Mononuclear cell (primary cell): ENCODE results near the gene METTL8. TPM values are rescaled to one million over a fixed set of nuclear protein-coding genes. Genes with fewer than 3 reads are reported as not detected.
"Not testable (repeated sequence)": the region's sequence is repeated elsewhere in the genome, so short reads cannot be mapped to it uniquely, and the experiment has no call there.

Experiments
- H3K27me3 ChIP-seq: 2 replicates; pipeline ENCODE4 v1.6.0; 2011; ENCODE audit warnings: low read length, control low read depth; ENCODE audit not compliant: insufficient read depth
- H3K4me1 ChIP-seq: 2 replicates; pipeline ENCODE4 v1.5.1; 2011; ENCODE audit warnings: mild to moderate bottlenecking, low read length, control low read depth; ENCODE audit not compliant: insufficient read depth
- H3K4me3 ChIP-seq: 2 replicates; pipeline ENCODE4 v1.5.1; 2011; ENCODE audit warnings: mild to moderate bottlenecking, low read length, moderate library complexity
- H3K9me3 ChIP-seq: 2 replicates; pipeline ENCODE4 v1.5.1; 2011; ENCODE audit warnings: low read depth, mild to moderate bottlenecking, control low read depth, low read length
- total RNA-seq: library from RNA; depleted of rRNA; stranded (reverse); fragments of >200 nt; gene quantifications from one replicate; pipeline ENCODE4 v1.2.3, GENCODE V29; 2012

Gene METTL8
- total RNA-seq, 1 donor: 19.0 TPM

DNA sequence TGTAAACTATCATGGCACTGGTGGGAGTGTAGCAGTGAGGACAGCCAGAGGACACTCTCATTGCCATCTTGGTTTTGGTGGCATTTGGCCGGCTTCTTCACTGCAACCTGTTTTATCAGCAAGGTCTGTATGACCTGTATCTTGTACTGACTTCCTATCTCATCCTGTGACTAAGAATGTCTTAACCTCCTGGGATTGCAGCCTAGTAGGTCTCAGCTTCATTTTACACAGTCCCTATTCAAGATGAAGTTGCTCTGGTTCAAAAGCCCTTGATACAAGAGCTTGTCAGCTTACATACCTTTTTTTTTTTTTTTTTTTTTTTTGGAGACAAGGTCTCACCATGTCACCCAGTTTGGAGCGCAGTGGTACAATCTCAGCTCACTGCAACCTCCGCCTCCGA is 110.9 kb downstream of the METTL8 start:
- Histone ChIP-seq H3K4me1 (peaks cover 34% of the 10 kb centered on the region), H3K27me3 (no peaks in the 10 kb centered on the region), H3K4me3 (no peak overlapping the region), H3K9me3 (no peaks in the 10 kb centered on the region)

DNA sequence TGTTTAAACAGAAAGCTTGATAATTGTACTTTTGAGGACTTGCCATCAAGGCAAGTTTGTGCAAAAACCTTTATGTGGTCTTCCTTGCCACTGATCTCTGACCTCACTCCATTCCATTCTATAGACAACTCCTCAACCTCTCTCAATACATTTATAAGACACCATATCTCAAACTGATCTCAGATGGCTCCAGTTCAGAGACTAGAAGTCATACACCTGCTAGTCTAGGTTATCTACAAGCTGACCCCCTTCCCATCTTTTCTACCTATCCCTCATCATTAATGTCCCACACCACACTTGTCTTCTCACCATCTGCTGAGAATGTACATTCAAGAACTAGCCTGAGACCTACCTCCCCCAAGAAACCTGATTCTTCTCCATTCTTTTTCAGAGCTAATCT is 113.1 kb downstream of the METTL8 start:
- Histone ChIP-seq H3K27me3 (no peaks in the 10 kb centered on the region), H3K4me3 (no peak overlapping the region), H3K9me3 (no peaks in the 10 kb centered on the region), H3K4me1 (peaks cover 29% of the 10 kb centered on the region)

DNA sequence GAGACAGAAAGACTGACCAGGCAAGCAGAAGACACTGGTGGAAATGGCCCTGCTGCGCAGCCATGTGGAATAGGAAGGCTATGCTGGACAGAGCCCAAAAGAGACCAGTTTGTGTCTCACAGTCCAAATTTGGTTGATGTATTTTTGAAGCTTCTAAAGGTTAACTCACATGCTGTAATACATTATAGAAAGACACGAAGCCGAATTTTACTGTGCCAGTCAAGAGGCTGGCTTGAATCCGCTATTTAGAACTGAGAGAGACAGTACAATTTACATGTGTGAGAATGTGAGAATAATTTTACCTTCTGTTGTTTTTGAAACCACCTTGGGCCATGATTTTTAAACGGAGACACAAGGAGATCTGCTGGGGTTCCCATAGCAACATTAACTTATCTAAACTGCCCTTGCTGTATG is 113.6 kb downstream of the METTL8 start:
- no peaks in the 10 kb centered on the region for H3K9me3 ChIP-seq
- no peak overlapping the region for H3K4me3 ChIP-seq
- H3K4me1 ChIP-seq: peaks cover 27% of the 10 kb centered on the region
- no peaks in the 10 kb centered on the region for H3K27me3 ChIP-seq

DNA sequence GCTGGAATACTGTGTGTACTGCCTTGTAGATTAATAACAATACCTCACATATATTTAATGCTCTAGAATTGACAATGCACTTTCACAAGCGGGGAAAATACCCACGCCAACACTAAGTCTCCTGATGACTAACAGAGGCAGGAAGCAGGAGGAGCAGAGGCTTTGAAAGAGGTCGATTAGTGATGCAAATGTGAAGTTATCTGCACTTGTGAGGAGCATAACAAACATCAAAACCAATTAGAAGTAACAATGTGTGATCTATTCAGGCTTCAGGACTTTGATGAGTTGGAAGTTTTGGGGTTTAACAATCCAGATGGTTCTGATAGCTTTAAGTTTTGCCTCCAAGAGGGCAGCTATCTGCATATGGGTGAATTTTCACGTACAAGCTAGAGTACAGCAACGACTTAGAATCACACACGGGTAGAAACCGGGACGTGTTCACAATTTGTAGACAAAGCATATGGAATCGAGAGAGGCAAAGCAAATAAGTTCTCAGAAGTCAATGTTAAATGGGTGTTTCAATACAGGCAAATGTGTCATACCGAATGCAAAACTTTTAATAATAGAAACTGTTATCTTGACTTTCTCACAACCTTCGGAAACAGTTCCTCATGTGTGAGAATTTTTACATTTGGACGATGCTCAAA is 114.5 kb downstream of the METTL8 start:
- H3K4me3 ChIP-seq: no peak overlapping the region
- peaks cover 21% of the 10 kb centered on the region for H3K4me1 ChIP-seq
- no peaks in the 10 kb centered on the region for H3K9me3 ChIP-seq
- no peaks in the 10 kb centered on the region for H3K27me3 ChIP-seq

DNA sequence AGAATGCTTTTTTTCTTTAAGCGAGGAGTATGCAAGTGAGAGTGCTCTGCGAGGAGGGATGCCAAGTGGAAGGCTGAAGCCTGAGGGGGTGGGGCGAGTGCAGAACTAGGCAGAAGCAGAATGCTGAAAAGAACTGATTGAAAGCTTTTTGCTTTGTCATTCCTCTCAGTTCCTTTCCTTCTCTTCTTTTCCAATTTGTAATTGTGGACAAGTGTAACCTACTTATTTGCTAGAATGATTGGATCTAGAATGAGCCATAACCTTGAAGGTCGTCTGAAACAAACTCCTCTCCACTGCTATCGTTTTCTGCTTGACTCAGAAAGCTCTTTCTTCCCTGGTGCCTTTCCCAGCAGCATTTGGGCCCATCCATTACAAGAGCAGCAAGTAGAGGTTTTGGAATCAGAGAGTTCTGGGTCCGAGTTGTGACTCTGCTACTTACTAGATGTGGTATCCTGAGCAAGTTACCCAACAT is 115.3 kb downstream of the METTL8 start:
- peaks cover 21% of the 10 kb centered on the region for H3K4me1 ChIP-seq
- H3K4me3 ChIP-seq: no peak overlapping the region
- no peaks in the 10 kb centered on the region for H3K27me3 ChIP-seq
- no peaks in the 10 kb centered on the region for H3K9me3 ChIP-seq

DNA sequence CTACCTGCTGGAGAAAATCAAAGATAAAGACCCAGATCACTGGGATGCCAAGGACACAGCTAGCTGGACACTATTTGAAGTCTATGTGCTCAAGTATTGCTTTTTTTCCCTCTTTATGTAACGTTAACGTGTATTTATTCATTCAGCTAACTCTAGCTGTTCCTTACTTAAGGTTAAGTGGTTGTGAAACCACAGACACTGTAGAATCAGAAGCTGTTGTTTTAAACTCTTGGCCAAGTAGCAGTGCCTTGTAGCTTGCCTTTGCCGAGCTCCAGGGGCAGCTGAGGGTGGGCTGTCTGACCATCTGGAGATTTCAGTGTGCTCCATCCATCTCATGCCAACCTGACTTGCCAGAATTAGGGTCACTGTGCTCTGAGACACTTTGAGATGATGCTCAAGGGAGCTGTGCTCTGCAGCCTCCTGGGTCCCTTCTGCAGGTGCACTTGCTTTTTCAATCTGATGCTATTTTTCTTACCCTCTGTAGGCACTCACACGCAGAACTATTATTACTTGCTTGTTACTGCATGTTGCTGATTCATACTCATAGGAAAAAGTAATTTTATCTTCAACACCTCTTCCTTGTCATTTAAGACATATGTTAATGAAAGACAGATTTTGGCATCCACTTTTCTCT is 116.2 kb downstream of the METTL8 start:
- Histone ChIP-seq H3K9me3 (no peaks in the 10 kb centered on the region), H3K27me3 (no peaks in the 10 kb centered on the region), H3K4me3 (no peak overlapping the region), H3K4me1 (peaks cover 13% of the 10 kb centered on the region)

DNA sequence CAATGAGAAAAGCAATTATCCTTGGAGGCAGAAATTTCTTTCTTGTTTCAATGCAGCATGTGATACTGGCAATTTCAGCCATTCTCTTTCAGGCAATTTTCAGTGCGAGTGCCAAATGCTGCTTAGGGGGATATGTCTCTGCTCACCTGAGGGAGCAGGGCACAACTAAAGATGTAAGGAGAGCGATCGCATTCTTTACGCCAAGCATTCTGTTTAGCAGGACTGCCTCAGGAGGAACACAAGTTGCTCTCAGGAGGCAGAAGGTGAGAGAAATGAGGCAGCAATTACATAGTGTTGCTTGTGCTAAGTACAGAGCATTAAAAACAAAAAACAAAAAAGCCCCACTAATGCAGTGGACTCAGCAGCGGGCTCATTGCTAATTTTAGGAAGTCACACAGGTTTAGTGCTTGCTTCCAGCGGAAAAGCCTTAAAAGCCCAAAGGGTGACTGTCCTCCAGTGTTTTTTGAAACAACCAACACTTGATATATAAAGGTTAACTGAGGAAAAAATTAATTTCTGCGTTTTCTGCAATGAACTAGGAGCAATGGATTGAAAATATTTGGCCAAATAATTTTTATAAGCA is 116.9 kb downstream of the METTL8 start:
- no peak overlapping the region for H3K4me3 ChIP-seq
- H3K9me3 ChIP-seq: no peaks in the 10 kb centered on the region
- no peaks in the 10 kb centered on the region for H3K27me3 ChIP-seq
- H3K4me1 ChIP-seq: peaks cover 13% of the 10 kb centered on the region

DNA sequence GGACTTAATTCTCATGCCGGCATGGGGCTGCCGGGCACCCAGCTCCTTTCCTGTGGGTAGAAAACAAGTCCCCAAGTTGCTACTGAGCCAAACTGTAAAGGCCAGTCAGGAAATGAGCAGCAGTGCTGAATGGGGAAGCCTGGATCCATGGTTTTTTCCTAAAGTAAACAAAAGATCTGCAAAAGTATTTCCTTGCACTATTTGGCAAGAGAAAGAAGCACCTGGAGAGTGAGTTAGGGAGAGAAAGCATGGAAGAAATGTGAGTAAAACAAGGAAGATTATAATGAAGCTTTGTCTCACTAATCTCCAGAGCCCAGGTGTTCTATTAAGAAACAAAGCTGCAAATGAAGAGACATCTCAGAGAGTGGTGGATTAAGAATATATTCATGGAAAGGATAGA is 117.6 kb downstream of the METTL8 start:
- H3K4me3 ChIP-seq: no peak overlapping the region
- peaks cover 12% of the 10 kb centered on the region for H3K4me1 ChIP-seq
- H3K27me3 ChIP-seq: no peaks in the 10 kb centered on the region
- H3K9me3 ChIP-seq: no peaks in the 10 kb centered on the region

DNA sequence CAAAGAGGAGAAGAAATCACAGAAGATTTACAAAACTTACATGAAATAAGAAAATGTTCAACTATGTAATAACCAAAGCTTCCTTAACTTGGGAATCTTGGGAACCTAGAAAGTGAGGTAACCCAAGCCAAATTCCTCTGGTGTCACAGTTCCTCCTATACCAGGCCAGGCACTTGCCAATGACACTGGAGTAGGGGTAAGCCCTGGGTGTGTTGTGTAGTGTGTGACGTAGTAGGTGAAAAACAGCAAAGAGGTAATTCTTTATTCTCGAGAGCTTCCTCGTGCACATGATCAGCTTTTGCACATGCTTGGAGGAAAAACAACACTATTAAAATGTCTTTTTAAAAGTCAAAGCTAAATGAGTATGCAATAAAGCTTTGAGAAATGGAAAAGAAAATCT is 118.0 kb downstream of the METTL8 start:
- peaks cover 9% of the 10 kb centered on the region for H3K4me1 ChIP-seq

DNA sequence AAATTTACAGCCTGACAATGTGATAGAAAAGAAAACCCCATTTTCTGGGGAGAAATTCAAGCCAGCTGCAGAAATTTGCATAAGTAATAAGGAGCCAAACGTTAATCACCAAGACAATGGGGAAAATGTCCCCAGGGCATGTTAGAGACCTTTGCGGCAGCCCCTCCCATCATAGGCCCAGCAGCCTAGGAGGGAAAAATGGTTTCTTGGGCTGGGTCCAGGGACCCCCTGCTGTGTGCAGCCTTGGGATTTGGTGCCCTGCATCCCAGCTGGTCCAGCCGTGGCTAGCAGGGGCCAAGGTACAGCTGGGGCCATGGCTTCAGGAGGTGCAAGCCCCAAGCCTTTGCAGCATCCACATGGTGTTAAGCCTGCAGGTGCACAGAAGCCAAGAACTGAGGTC is 121.6 kb downstream of the METTL8 start:
- not testable (repeated sequence) for H3K27me3 ChIP-seq, H3K4me1 ChIP-seq, H3K4me3 ChIP-seq, H3K9me3 ChIP-seq

More for the DNA sequence above, 118.0 kb downstream of the METTL8 start:
- Histone ChIP-seq H3K27me3 (no peaks in the 10 kb centered on the region), H3K9me3 (no peaks in the 10 kb centered on the region), H3K4me3 (no peak overlapping the region)

DNA sequence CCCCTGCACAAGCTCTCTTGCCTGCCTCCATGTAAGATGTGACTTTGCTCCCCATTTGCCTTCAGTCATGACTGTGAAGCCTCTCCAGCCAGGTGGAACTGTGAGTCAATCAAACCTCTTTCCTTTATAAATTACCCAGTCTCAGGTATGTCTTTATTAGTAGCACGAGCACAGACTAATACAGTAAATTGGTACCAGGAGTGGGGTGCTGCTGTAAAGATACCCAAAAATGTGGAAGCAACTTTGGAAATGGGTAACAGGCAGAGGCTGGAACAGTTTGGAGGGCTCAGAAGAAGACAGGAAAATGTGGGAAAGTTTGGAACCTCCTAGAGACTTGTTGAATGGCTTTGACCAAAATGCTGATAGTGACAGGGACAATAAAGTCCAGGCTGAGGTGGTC is 122.2 kb downstream of the METTL8 start:
- H3K9me3 ChIP-seq, H3K4me3 ChIP-seq, H3K27me3 ChIP-seq, H3K4me1 ChIP-seq: not testable (repeated sequence)

DNA sequence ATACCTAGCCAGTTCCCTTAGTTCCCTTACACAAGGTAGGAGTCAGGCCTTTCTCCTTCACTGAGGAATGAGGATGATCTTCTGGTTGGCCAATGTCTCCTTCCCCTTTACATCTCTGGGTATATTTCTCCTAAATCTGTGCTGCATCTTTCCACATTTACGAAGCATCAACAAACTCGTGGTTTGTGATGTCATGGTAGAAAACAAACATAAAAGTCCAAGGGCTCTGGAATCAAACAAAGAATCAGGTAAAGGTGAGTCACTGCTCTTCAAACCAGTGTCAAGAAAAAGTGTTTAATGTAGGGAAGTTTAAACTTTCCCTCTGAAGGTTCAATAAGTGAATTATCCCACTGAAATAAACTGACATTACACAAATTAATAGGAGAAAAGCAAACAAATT is 122.9 kb downstream of the METTL8 start:
- Histone ChIP-seq H3K9me3 (no peaks in the 10 kb centered on the region), H3K27me3 (no peaks in the 10 kb centered on the region), H3K4me1 (no peaks in the 10 kb centered on the region), H3K4me3 (no peak overlapping the region)

DNA sequence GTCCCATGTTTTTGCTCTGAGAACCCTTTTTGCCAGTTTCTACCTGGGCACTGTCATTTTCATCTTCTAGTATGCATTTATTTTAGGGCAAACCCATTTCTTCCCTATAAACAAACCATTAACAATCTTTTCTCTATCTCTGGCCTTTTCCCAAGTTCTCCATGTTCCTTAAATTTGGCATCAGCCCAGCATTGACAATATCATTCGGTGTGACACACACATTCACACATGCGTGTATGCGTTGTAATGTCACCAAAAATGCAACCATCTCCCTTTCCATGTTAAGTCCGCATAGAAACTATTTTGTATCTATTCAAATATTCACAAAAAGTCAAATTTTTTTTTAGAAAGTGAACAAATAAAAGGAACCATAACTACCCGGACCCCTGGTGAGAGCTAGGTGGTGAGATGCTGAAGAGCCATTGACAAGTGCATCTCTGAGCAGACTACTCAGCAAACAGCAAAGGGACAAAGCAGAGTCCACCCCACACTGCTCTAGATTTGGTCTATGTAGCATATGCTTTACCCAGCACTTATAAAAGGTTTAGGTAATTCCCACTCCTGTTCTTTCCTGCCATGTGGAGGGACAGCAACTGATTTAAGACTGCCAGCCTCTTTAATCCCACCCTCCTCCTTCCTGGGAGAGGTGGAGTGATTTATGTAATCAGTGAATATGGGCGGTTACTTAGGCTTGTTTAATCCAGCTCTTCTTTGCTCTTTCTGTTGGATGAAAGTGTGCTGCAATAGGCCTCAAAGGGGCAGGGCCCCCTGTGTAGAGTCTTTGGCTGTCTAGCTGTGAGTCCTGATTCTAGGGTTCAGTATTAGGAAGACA is 124.1 kb downstream of the METTL8 start:
- Histone ChIP-seq H3K4me3 (no peak overlapping the region), H3K27me3 (no peaks in the 10 kb centered on the region), H3K4me1 (no peaks in the 10 kb centered on the region), H3K9me3 (no peaks in the 10 kb centered on the region)

DNA sequence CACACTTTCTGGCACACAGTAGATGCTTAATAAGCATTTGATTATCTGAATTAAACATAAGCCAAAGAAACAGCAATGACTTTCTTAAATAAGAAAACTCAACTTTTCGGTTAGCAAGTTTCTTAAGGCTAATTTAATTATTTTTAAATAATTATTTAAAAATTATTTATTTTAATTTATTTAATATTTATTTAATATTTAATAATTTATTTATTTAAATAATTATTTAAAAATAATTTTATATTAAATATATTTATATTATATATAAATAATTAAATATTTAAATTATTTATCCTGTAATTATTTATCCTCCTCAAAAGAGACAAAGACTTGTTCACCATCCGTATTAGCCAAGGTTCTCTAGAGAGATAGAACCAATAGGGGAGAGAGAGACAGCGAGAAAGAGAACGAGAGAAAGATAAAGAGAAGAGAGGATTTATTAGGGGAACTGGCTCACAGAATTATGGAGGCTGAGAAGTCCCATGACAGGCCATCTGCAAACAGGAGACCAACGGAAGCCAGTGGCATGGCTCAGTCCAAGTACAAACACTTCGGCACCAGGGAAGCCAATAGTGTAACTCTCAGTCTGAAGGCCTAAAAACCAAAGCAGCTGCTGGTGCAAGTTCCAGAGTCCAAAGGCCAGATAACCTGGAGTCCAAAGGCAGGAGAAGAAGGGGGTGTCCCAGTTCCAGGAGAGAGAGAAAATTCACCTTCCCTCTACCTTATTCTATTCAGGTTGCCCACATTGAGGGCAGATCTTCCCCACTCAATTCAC is 125.3 kb downstream of the METTL8 start:
- Histone ChIP-seq H3K27me3 (no peaks in the 10 kb centered on the region), H3K4me1 (no peaks in the 10 kb centered on the region), H3K4me3 (no peak overlapping the region), H3K9me3 (no peaks in the 10 kb centered on the region)
